OCI-LY3 (cell line): ENCODE data around the gene ZNF821.

Experiments
- H2AFZ ChIP-seq: fragments of 200-600, 300-600 bp; shearing (Covaris generic); 2 replicates; pipeline ENCODE4 v1.6.0; 2014; ENCODE audit warnings: antibody characterized with exemption, low read depth, low read length
- H3K27ac ChIP-seq: fragments of 200-600, 300-600 bp; sonication (generic); 2 replicates; pipeline ENCODE4 v1.5.1; 2014; ENCODE audit warnings: mild to moderate bottlenecking, low read length, moderate library complexity, mixed read lengths
- H3K27me3 ChIP-seq: fragments of 200-600, 300-600 bp; sonication (generic); 2 replicates; pipeline ENCODE4 v1.6.1; 2014; ENCODE audit warnings: low read depth, low read length, mixed read lengths
- H3K36me3 ChIP-seq: fragments of 200-600, 300-600 bp; sonication (generic); replicated peaks from 2 replicates; pipeline ENCODE3; 2014; ENCODE audit warnings: low read depth, low read length, mixed read lengths
- H3K4me1 ChIP-seq: fragments of 300-600, 200-600 bp; sonication (generic); 2 replicates; pipeline ENCODE4 v1.6.1; 2014; ENCODE audit warnings: low read length, mixed read lengths
- H3K4me2 ChIP-seq: fragments of 200-600, 300-600 bp; sonication (generic); 2 replicates; pipeline ENCODE4 v1.6.1; 2014; ENCODE audit warnings: low read length, mixed read lengths
- H3K4me3 ChIP-seq: fragments of 300-600, 200-600 bp; sonication (generic); 2 replicates; pipeline ENCODE4 v1.5.1; 2014; ENCODE audit warnings: antibody characterized with exemption, mild to moderate bottlenecking, low read length, moderate library complexity
- H3K79me2 ChIP-seq: fragments of 300-600, 200-600 bp; shearing (Covaris generic); 2 replicates; pipeline ENCODE4 v1.6.1; 2014; ENCODE audit warnings: mild to moderate bottlenecking, low read length, mixed read lengths
- H3K9ac ChIP-seq: fragments of 300-600, 200-600 bp; shearing (Covaris generic); 2 replicates; pipeline ENCODE4 v1.6.0; 2014; ENCODE audit warnings: mild to moderate bottlenecking, low read length, moderate library complexity
- H3K9me3 ChIP-seq: fragments of 200-600, 300-600 bp; shearing (Covaris generic); 2 replicates; pipeline ENCODE4 v1.6.1; 2014; ENCODE audit warnings: low read length, mixed read lengths; ENCODE audit not compliant: insufficient read depth
- H4K20me1 ChIP-seq: fragments of 200-600, 300-600 bp; sonication (generic); 2 replicates; pipeline ENCODE4 v1.6.1; 2016; ENCODE audit warnings: low read length, mixed read lengths; ENCODE audit not compliant: insufficient read depth
- CTCF ChIP-seq: fragments of 200-600, 300-600 bp; sonication (generic); IDR thresholded peaks from 2 replicates; pipeline ENCODE4 v1.5.1; 2014; ENCODE audit warnings: antibody characterized with exemption, low read length, low read depth
- EZH2phosphoT487 ChIP-seq: fragments of 200-600 bp; shearing (Covaris generic); IDR thresholded peaks from 2 replicates; pipeline ENCODE4 v1.6.1; 2018; ENCODE audit warnings: antibody characterized with exemption, mixed run types, low read depth

ZNF821 gene

DNA sequence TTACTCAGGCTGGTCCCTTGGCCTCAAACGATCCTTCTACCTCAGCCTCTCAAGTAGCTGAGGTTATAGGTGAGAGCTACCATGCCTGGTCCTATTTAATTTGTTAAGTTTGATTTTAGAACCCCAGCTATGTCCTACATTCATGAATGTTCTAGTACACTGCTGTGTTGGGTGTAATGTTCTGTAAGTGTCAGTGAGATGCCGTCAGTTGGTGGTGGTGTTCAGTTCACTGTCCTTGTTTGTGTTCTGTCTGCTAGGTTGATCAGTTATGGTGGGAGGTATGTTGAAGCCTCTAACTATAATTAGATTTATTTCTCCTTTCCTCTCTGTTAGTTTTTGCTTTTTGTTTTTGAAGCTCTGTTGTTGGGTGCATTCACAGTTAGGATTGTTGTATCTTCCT lies 19.6 kb upstream of the ZNF821 start:
- Histone ChIP-seq H3K79me2 (peaks cover 100% of the 10 kb centered on the region), H4K20me1 (peaks cover 98% of the 10 kb centered on the region), H2AFZ (no peak overlapping the region), H3K4me3 (no peak overlapping the region), H3K4me2 (no peak overlapping the region), H3K27ac (no peak overlapping the region), H3K27me3 (no peaks in the 10 kb centered on the region), H3K9me3 (no peaks in the 10 kb centered on the region), H3K9ac (no peak overlapping the region), H3K36me3 (peaks cover 32% of the 10 kb centered on the region), H3K4me1 (peaks cover 4% of the 10 kb centered on the region)
- TF ChIP-seq EZH2phosphoT487: no peak
- no peak for TF ChIP-seq CTCF

DNA sequence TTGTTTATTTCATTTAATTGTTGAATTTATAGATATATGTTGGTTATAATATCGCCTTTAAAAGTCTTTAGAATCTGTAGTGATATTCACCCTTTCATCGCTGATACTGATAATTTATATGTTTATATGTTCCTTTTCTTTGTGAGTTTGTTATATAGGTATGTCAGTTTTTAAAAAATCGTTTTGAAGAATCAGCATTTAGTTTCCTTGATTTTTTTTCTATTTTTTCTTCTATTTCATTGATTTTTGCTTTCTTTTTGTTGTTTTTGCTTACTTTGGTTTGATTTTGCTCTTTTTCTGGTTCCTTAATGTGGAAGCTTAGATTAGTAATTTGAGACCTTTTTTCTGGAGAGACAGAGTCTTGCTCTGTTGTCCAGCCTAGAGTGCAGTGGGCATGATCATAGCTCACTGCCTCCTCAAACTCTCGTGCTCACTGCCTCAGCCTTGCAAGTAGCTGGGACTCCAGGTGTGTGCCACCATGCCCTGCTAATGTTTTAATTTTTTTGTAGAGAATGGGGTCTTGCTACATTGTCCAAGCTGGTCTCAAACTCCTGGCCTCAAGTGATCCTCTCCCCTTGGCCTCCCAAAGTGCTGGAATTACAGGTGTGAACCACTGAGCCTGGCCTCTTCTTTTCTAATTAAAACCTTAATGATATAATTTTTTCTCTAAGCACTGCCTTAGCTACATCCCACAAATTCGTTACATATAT lies 18.8 kb upstream of the ZNF821 start:
- H3K27me3 ChIP-seq: no peaks in the 10 kb centered on the region
- no peak overlapping the region for H3K9ac ChIP-seq
- no peak overlapping the region for H3K27ac ChIP-seq
- H3K4me3 ChIP-seq: no peak overlapping the region
- H3K4me1 ChIP-seq: peaks cover 4% of the 10 kb centered on the region
- H3K9me3 ChIP-seq: no peaks in the 10 kb centered on the region
- TF ChIP-seq EZH2phosphoT487: no peak
- no peak for TF ChIP-seq CTCF
- H2AFZ ChIP-seq: no peak overlapping the region
- H3K79me2 ChIP-seq: peaks cover 100% of the 10 kb centered on the region
- H3K4me2 ChIP-seq: no peak overlapping the region
- peaks cover 98% of the 10 kb centered on the region for H4K20me1 ChIP-seq
- peaks cover 29% of the 10 kb centered on the region for H3K36me3 ChIP-seq

DNA sequence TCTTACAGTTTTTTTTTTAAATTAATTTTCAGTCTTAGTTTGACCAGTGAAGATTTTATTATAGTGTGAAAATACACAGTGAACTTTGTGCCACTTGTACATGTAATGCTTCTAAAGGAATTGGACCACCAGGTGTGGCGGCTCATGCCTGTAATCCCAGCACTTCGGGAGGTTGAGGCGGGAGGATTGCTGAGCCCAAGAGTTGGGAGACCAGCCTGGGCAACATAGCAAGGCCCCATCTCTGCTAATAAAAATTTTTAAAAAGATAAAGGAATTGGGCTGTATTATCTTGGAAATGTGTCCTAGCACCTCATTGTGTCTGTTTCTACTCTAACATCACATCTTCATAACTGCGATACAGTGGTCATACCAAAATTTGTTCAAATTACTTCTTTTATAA lies 15.2 kb upstream of the ZNF821 start:
- Histone ChIP-seq H3K27me3 (no peaks in the 10 kb centered on the region), H3K4me1 (peaks cover 12% of the 10 kb centered on the region), H2AFZ (no peak overlapping the region), H3K27ac (no peak overlapping the region), H4K20me1 (peaks cover 73% of the 10 kb centered on the region), H3K9me3 (no peaks in the 10 kb centered on the region), H3K4me2 (no peak overlapping the region), H3K9ac (no peak overlapping the region), H3K4me3 (no peak overlapping the region), H3K36me3 (peaks cover 35% of the 10 kb centered on the region), H3K79me2 (peaks cover 94% of the 10 kb centered on the region)
- TF ChIP-seq CTCF: no peak
- no peak for TF ChIP-seq EZH2phosphoT487

DNA sequence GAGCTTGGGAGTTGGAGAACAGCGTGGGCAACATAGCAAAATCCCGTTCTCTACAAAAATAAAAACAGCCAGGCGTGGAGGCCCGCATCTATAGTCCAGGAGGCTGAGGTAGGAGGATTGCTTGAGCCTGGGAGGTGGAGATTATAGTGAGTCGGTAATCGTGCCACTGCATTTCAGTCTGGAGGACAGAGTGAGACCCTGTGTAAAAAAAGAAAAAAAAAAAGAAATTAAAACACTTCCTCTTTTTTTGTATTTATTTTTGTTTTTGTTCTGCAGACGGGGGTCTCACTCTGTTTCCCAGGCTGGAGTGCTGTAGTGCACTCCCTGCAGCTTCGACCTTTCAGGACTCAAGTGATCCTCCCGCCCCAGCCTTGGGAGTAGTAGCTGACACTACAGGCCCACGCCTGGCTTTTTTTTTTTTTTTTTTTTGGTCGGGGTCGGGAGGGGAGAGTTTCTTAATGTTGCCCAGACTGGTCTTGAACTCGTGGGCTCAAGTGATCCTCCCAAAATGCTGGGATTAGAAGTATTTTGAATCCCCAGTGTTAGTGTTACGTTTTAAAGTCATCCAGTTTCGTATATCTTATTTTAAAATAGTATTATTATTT lies 12.9 kb upstream of the ZNF821 start:
- H3K79me2 ChIP-seq: peaks cover 71% of the 10 kb centered on the region
- peak overlapping the region; percentile 91 for H3K9ac ChIP-seq
- peaks cover 50% of the 10 kb centered on the region for H4K20me1 ChIP-seq
- peaks cover 17% of the 10 kb centered on the region for H3K36me3 ChIP-seq
- H3K27me3 ChIP-seq: no peaks in the 10 kb centered on the region
- peak overlapping the region; percentile 95 for H3K4me3 ChIP-seq
- no peak overlapping the region for H3K27ac ChIP-seq
- TF ChIP-seq EZH2phosphoT487 (no peak), CTCF (no peak)
- no peaks in the 10 kb centered on the region for H3K9me3 ChIP-seq
- no peak overlapping the region for H2AFZ ChIP-seq
- H3K4me2 ChIP-seq: peak overlapping the region; percentile 81
- peaks cover 14% of the 10 kb centered on the region for H3K4me1 ChIP-seq
